ENCODE results near the gene CPSF4L.
A peak's percentile ranks its signal among the peaks of the same experiment; 100 is the strongest.

CPSF4L gene

GRCh38 chr17:73262676-73263642 is 1.3 kb upstream of the CPSF4L start:
- no peak overlapping the region for H3K4me3 ChIP-seq (ENCODE audit: low read depth, low read length)
- DNase-seq (ENCODE audit: low read depth): no peak
- in situ Hi-C loops (cut with HindIII; ENCODE audit: low sequenced_read_pairs): no loop called here
- no peak for TF ChIP-seq CTCF (IDR thresholded peaks at IDR 0.05; ENCODE audit: low read depth, low read length, missing control alignments)

- in situ Hi-C loops (cut with HindIII; ENCODE audit: low sequenced_read_pairs): no loop called here
- no peak for TF ChIP-seq CTCF (IDR thresholded peaks at IDR 0.05; ENCODE audit: low read depth, low read length, missing control alignments)
- peak; percentile 19 for DNase-seq (ENCODE audit: low read depth)
- H3K4me3 ChIP-seq (ENCODE audit: low read depth, low read length): no peak overlapping the region
Observed at GRCh38 chr17:73261952-73262675, 434 bp upstream of the CPSF4L start.

GRCh38 chr17:73257516-73257915 is 4.2 kb downstream of the CPSF4L start:
- in situ Hi-C loops (cut with HindIII; ENCODE audit: low sequenced_read_pairs): no loop called here
- H3K4me3 ChIP-seq (ENCODE audit: low read depth, low read length): no peak overlapping the region
- DNase-seq (ENCODE audit: low read depth): no peak
- TF ChIP-seq CTCF (IDR thresholded peaks at IDR 0.05; ENCODE audit: low read depth, low read length, missing control alignments): no peak

DNA sequence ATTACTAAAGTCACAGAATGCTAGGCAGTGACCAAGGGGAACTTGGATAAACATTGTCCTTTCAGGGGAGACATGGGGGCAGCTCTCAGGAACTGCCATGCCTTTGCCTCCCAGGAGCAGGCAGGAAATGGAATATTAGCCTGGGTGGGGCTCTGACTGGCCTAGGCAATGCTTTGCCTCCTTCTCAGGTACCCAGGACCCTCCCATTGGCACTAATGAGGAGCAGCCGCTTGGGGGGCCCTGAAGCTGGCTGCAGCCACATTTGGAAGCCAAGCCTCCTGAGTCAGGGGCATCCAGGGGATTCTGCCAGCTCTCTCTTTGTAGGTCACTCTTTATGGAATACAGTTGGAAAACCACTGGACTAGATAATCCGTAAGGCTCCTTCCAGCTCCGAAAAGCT is 5.5 kb downstream of the CPSF4L start:
- in situ Hi-C loops (cut with HindIII; ENCODE audit: low sequenced_read_pairs): no loop called here
- no peak overlapping the region for H3K4me3 ChIP-seq (ENCODE audit: low read depth, low read length)
- no peak for DNase-seq (ENCODE audit: low read depth)
- TF ChIP-seq CTCF (IDR thresholded peaks at IDR 0.05; ENCODE audit: low read depth, low read length, missing control alignments): no peak

DNA sequence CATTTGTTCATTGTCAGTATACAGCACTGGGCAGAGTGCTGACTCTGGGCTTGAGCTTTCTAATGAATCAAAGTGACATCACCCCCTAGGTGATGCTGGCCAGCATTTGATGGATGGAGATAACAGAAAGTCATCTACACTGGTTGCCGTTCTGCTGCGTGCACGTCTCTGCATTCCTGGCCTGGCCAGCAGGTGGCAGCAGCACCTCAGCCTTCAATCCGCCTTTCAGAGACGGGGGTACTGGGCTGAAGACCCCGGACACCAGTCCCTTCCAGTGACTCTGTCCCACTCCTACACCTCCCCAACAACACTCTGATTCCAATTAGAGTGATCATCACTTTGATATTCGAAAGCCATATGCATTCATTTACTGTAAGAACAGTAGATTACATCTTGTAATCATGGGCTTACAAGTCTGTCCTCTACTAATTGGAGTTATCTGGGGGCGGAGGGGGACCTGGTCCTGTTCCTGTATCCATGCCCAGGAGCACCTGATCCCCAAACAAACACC is 6.0 kb downstream of the CPSF4L start:
- in situ Hi-C loops (cut with HindIII; ENCODE audit: low sequenced_read_pairs): no loop called here

More for the DNA sequence above, 6.0 kb downstream of the CPSF4L start:
- H3K4me3 ChIP-seq (ENCODE audit: low read depth, low read length): no peak overlapping the region
- no peak for DNase-seq (ENCODE audit: low read depth)
- peak; percentile 94 for TF ChIP-seq CTCF (IDR thresholded peaks at IDR 0.05; ENCODE audit: low read depth, low read length, missing control alignments)

All from astrocyte of the cerebellum (primary cell).